ENCODE results near the gene PRADC1. TPM values are rescaled to one million over a fixed set of nuclear protein-coding genes. Genes with fewer than 3 reads are reported as not detected.

Gene PRADC1
- total RNA-seq = 2.3 and 4.2 TPM in 2 replicates
- 5.7 TPM for total RNA-seq (2013)
- 3.3 and 4.6 TPM in 2 replicates for polyA plus RNA-seq
- polyA minus RNA-seq = 4.5 and 6.0 TPM in 2 replicates

- H3K79me2 ChIP-seq (ENCODE audit: control insufficient read depth, insufficient read depth, low read length) = peaks cover 34% of the 10 kb centered on the region
- Mint-ChIP-seq H3K4me1 (peaks cover 38% of the 10 kb centered on the region), H3K4me3 (peak within 1 kb of the TSS; percentile 99), H3K27me3 (no peaks in the 10 kb centered on the region), H3K27ac (peak within 1 kb of the TSS; percentile 93), H3K9me3 (ENCODE audit: insufficient read depth) (no peaks in the 10 kb centered on the region)
- no peaks in the 10 kb centered on the region for H3K9me3 ChIP-seq (ENCODE audit: control extremely low read depth in 1 of 3, control insufficient read depth in 2 of 3, insufficient read depth in 1 of 3, low read length in 2 of 3)
- peak within 1 kb of the TSS; percentile 89 to 99 (median 94) for H3K4me3 ChIP-seq (ENCODE audit: control extremely low read depth in 1 of 5, extremely low read depth in 1 of 5, insufficient read depth in 1 of 5, low read depth in 2 of 5, low read length in 4 of 5)
- DNase-seq (peak; percentile 97), ATAC-seq (ENCODE audit: low read depth) (peak; percentile 85)
- peaks cover 2 to 3% of the 10 kb centered on the region in 2 experiments for H3K36me3 ChIP-seq (replicated peaks in 1 of 2; ENCODE audit: control extremely low read depth in 1 of 2, control insufficient read depth in 1 of 2, extremely low read depth in 1 of 2, insufficient read depth in 2 of 2, low read length in 1 of 2)
- under 1% methylated on average over 66 of the region's 67 CpGs for WGBS (ENCODE audit: insufficient coverage)
- ChIA-PET POLR2A (interaction anchor here (0.6 to 2.2 kb wide), 10 partner anchors 15 to 1221 kb away, joined by 3 to 20 read pairs (median 8); partner anchors contain the start of genes ALMS1, FBXO41, INO80B and SFXN5), CTCF (interaction anchor here (0.6 to 3.2 kb wide), 11 partner anchors 10 to 1387 kb away, joined by 3 to 24 read pairs (median 4); partner anchors contain the start of gene FBXO41)
- H3K9ac ChIP-seq (ENCODE audit: low read length) = peak within 1 kb of the TSS; percentile 75
- H3K27ac ChIP-seq (ENCODE audit: low read length in 2 of 2) = peak within 1 kb of the TSS; percentile 87 to 90
- H3K4me1 ChIP-seq (ENCODE audit: control insufficient read depth in 2 of 2, insufficient read depth in 2 of 2, low read length in 2 of 2) = peaks cover 18 to 20% of the 10 kb centered on the region in 2 donors
- intact Hi-C loops (cut with micrococcal nuclease) = loop anchor here (1.0 to 5.0 kb wide), 8 partner anchors 19 to 1724 kb away; partner anchors contain the start of genes ALMS1, AUP1, DQX1 and HTRA2
- H2AFZ ChIP-seq (ENCODE audit: insufficient read depth, low read depth, low read length, poor library complexity, severe bottlenecking) = peak within 1 kb of the TSS; percentile 99
- peaks cover 23% of the 10 kb centered on the region for H4K20me1 ChIP-seq (ENCODE audit: control insufficient read depth, insufficient read depth, low read length, poor library complexity, severe bottlenecking)
- peak within 1 kb of the TSS; percentile 99 for H3K4me2 ChIP-seq (replicated peaks; ENCODE audit: low read depth, low read length, poor library complexity, severe bottlenecking)
- H3K27me3 ChIP-seq (replicated peaks in 1 of 4; ENCODE audit: control extremely low read depth in 1 of 4, control insufficient read depth in 3 of 4, insufficient read depth in 4 of 4, low read length in 3 of 4) = no peaks in the 10 kb centered on the region
- TF ChIP-seq EZH2 (IDR thresholded peaks at IDR 0.05; ENCODE audit: borderline replicate concordance, insufficient read depth, low read depth, low read length, poor library complexity, severe bottlenecking) = no peak
- no peak for TF ChIP-seq CTCF (IDR thresholded peaks at IDR 0.05)
Measured at GRCh38 chr2:73233154-73233931, at the start of gene PRADC1. TSS of gene PRADC1 (minus strand) at chr2:73233239. CDS start at chr2:73233160, 79 bp downstream.

GRCh38 chr2:73281244-73281643, 48.2 kb upstream of the PRADC1 start:
- Histone ChIP-seq H3K9me3 (ENCODE audit: control extremely low read depth in 1 of 3, control insufficient read depth in 2 of 3, insufficient read depth in 1 of 3, low read length in 2 of 3) (no peaks in the 10 kb centered on the region), H3K79me2 (ENCODE audit: control insufficient read depth, insufficient read depth, low read length) (peaks cover 22% of the 10 kb centered on the region), H2AFZ (ENCODE audit: insufficient read depth, low read depth, low read length, poor library complexity, severe bottlenecking) (no peak overlapping the region), H3K4me1 (ENCODE audit: control insufficient read depth in 2 of 2, insufficient read depth in 2 of 2, low read length in 2 of 2) (peaks cover 21 to 31% of the 10 kb centered on the region in 2 donors), H3K27me3 (replicated peaks in 1 of 4; ENCODE audit: control extremely low read depth in 1 of 4, control insufficient read depth in 3 of 4, insufficient read depth in 4 of 4, low read length in 3 of 4) (no peaks in the 10 kb centered on the region), H3K27ac (ENCODE audit: low read length in 2 of 2) (no peak overlapping the region), H3K4me2 (replicated peaks; ENCODE audit: low read depth, low read length, poor library complexity, severe bottlenecking) (no peak overlapping the region), H3K4me3 (ENCODE audit: control extremely low read depth in 1 of 5, extremely low read depth in 1 of 5, insufficient read depth in 1 of 5, low read depth in 2 of 5, low read length in 4 of 5) (no peak overlapping the region), H3K36me3 (replicated peaks in 1 of 2; ENCODE audit: control extremely low read depth in 1 of 2, control insufficient read depth in 1 of 2, extremely low read depth in 1 of 2, insufficient read depth in 2 of 2, low read length in 1 of 2) (peaks cover 5 to 10% of the 10 kb centered on the region in 2 experiments), H3K9ac (ENCODE audit: low read length) (no peak overlapping the region), H4K20me1 (ENCODE audit: control insufficient read depth, insufficient read depth, low read length, poor library complexity, severe bottlenecking) (no peaks in the 10 kb centered on the region)
- CTCF ChIA-PET = no interaction called here
- no peaks in the 10 kb centered on the region for H3K27me3 Mint-ChIP-seq
- H3K4me3 Mint-ChIP-seq = no peak overlapping the region
- intact Hi-C loops (cut with micrococcal nuclease) = no loop called here
- DNase-seq (no peak), ATAC-seq (ENCODE audit: low read depth) (no peak)
- H3K27ac Mint-ChIP-seq = no peak overlapping the region
- no peak for TF ChIP-seq CTCF (IDR thresholded peaks at IDR 0.05)
- TF ChIP-seq EZH2 (IDR thresholded peaks at IDR 0.05; ENCODE audit: borderline replicate concordance, insufficient read depth, low read depth, low read length, poor library complexity, severe bottlenecking) = no peak
- no peaks in the 10 kb centered on the region for H3K9me3 Mint-ChIP-seq (ENCODE audit: insufficient read depth)
- H3K4me1 Mint-ChIP-seq = peaks cover 25% of the 10 kb centered on the region
- POLR2A ChIA-PET = no interaction called here

Data from B cell (primary cell).